Naive B cell (primary cell): Measurements from ENCODE around the gene FAM180B. TPM values are rescaled to one million over a fixed set of nuclear protein-coding genes. Genes with fewer than 3 reads are reported as not detected.
"Not testable (repeated sequence)": the region's sequence is repeated elsewhere in the genome, so short reads cannot be mapped to it uniquely, and the experiment has no call there.

Source experiments
- ATAC-seq, 2 donors: fragments of 150-1000 bp; cut with Tn5 transposase; 2 replicates each; pipeline ENCODE4 v1.10.0; 2021; ENCODE audit warnings: low read depth in 2 of 2, mild to moderate bottlenecking in 2 of 2, moderate library complexity in 2 of 2
- DNase-seq: peaks from one replicate; pipeline ENCODE4 v3.0.0; 2022
- H3K27ac Mint-ChIP-seq, 6 donors: one replicate each; pipeline ENCODE4 v1.8.0; 2020 to 2022; ENCODE audit warnings: mild to moderate bottlenecking in 6 of 6, mixed read lengths in 6 of 6, moderate library complexity in 5 of 6, inconsistent platforms in 2 of 6
- H3K27me3 Mint-ChIP-seq, 3 donors: one replicate each; pipeline ENCODE4 v1.8.0; 2021 to 2022; ENCODE audit warnings: mixed read lengths in 3 of 3, mild to moderate bottlenecking in 1 of 3
- H3K36me3 Mint-ChIP-seq, 2 donors: one replicate each; pipeline ENCODE4 v1.8.0; 2020 to 2022; ENCODE audit warnings: mixed read lengths in 2 of 2, inconsistent platforms in 1 of 2, mild to moderate bottlenecking in 1 of 2
- H3K4me1 Mint-ChIP-seq, 3 donors: one replicate each; pipeline ENCODE4 v1.8.0; 2020 to 2022; ENCODE audit warnings: mixed read lengths in 3 of 3, inconsistent platforms in 1 of 3, mild to moderate bottlenecking in 1 of 3, moderate library complexity in 1 of 3
- H3K4me3 Mint-ChIP-seq, 8 donors: one replicate each; pipeline ENCODE4 v1.8.0; 2020 to 2022; ENCODE audit warnings: mild to moderate bottlenecking in 8 of 8, mixed read lengths in 8 of 8, moderate library complexity in 8 of 8, inconsistent platforms in 2 of 8
- H3K9me3 Mint-ChIP-seq, 7 donors: one replicate each; pipeline ENCODE4 v1.8.0; 2020 to 2022; ENCODE audit warnings: mixed read lengths in 7 of 7, mild to moderate bottlenecking in 5 of 7, inconsistent platforms in 2 of 7, moderate library complexity in 1 of 7
- polyA plus RNA-seq, 6 donors: library from polyadenylated mRNA; unstranded; fragments of 300-500 nt; fragmentation: Illumina TruSeq; gene quantifications; one replicate each; pipeline ENCODE4 v1.2.3, GENCODE V29; 2021; ENCODE audit warnings: low read depth in 6 of 6

Gene FAM180B, protein sequence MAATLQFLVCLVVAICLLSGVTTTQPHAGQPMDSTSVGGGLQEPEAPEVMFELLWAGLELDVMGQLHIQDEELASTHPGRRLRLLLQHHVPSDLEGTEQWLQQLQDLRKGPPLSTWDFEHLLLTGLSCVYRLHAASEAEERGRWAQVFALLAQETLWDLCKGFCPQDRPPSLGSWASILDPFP
- polyA plus RNA-seq, result not detected

DNA sequence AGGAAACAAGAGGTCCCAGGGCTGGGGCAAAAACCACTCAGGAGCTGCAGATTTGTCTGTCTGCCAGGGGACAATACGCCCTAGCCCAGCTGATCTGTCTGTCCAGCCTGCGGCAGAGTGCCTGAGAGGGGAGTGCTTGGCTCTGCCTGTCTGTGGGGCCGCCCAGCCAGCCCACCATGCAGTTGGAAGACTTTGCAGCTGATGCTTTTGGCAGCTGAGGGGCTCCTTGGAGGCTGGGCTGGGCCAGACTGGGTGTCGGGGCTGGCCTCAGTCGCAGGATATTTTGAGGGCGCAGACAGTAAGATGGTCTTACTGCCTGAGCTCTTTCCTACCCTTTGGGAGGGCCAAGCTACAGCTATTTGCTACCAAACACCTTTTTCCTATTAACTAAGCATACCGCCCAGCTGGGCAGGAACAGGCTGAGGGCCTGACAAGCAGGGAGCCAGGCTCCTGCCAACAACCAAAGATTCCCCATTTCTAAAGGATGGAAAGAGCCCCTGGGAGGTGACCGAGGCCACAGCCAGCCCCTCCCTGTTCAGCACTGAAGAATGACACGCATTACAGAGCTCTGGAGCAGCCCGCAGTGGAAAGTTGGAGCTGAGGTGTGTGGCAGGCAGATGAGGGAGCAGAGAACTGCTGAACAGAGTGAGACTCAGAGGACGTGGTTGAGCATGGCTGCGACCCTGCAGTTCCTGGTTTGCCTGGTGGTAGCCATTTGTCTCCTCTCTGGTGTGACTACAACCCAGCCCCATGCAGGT, at the start of gene FAM180B:
Gene FAM180B, plus strand, starts transcription at position 581 of the 758 bp plus-strand sequence. Its CDS starts 91 bp downstream, at position 672.
- Mint-ChIP-seq H3K9me3 (peaks cover 0 to 2% (median 0%) of the 10 kb centered on the region in 7 donors), H3K36me3 (peaks cover 12 to 15% of the 10 kb centered on the region in 2 donors), H3K4me1 (peaks cover 0 to 12% (median 0%) of the 10 kb centered on the region in 3 donors), H3K27ac (peak within 1 kb of the TSS in 2 of 6 donors; percentile 60 to 74), H3K4me3 (no peak within 1 kb of the TSS), H3K27me3 (no peaks in the 10 kb centered on the region)
- DNase-seq (no peak), ATAC-seq (no peak)

DNA sequence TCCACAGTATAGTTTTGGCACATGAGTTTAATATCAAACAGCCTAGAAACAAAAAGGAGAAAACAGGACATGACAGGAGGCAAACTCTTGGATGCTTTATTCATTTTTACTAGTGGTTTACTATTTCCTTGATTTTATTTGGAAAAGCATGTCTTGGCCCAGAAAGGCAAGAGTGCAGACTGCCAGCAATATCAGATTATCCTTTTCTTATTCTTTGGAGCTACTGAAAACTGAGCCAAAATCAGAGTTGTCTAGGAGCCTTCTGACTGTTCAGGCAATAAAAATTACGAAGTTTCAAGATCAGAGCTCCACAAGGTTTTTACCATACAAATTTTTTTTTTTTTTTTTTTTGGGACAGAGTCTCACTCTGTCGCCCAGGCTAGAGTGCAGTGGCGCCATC, 49.6 kb upstream of the FAM180B start:
- Mint-ChIP-seq H3K9me3 (peaks cover 0 to 1% (median 0%) of the 10 kb centered on the region in 7 donors), H3K27me3 (no peaks in the 10 kb centered on the region), H3K4me1 (peaks cover 34 to 75% (median 42%) of the 10 kb centered on the region in 3 donors), H3K36me3 (peaks cover 0 to 4% of the 10 kb centered on the region in 2 donors), H3K27ac (no peak overlapping the region), H3K4me3 (no peak overlapping the region)
- DNase-seq (no peak), ATAC-seq (no peak)

DNA sequence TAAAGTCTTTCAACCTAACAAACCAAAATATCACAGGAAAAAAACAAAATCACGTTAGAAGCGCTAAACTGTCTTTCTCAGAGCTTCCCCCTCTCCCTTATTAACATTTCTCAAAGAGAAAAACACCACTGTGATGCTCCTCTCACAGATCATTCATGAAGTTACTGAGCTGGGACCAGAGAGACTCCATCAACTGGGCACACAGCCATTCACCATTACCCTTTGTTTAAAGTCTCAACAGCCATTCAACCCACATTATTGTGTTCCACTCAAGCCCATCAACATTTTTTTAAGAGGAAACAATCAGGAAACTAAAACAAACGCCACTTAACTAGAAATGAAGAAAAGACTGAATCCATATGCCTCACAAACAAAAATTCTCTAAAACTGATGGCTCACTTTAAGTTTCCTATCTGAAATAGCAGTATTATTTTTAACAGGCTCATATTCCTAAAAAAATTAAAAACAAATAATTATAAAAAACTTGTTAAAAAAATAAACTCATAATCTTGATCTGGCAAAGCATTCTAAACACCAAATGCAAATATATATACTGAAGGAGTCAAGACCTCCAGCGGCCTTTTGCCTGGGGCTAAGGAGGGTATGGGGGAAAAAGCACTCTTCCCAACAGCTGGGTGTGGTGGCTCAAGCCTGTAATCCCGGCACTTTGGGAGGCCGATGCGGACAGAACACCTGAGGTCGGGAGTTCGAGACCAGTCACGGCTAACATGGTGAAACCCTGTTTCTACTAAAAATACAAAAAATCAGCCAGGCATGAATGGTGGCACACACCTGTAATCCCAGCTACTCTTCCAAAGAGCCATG, 47.5 kb upstream of the FAM180B start:
- ATAC-seq, result no peak
- peak overlapping the region in 3 of 8 donors; percentile 4 to 68 (median 6) for H3K4me3 Mint-ChIP-seq
- H3K27ac Mint-ChIP-seq, result peak overlapping the region in 4 of 6 donors; percentile 50 to 71 (median 59)
- H3K27me3 Mint-ChIP-seq, result no peaks in the 10 kb centered on the region
- H3K36me3 Mint-ChIP-seq, result peaks cover 0 to 4% of the 10 kb centered on the region in 2 donors
- DNase-seq, result no peak
- peaks cover 0 to 1% (median 0%) of the 10 kb centered on the region in 7 donors for H3K9me3 Mint-ChIP-seq
- peaks cover 26 to 76% (median 55%) of the 10 kb centered on the region in 3 donors for H3K4me1 Mint-ChIP-seq

DNA sequence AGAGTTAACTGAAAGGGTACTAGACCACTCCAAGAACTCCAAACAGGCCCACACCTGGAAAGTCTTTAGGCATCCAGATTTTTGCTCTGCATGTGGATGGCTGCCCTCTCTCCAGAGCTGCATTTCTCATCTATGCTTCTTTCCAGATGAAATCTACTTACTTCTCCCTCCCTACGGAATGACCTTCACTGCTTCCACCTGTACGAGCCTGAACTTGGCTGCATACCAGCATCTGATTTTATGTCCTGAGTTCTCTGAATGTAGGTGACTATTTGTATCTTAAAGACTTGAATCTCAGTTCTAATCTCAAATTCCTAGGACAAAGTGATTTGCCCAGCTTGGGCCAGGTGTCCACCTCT, 46.8 kb upstream of the FAM180B start:
- peak overlapping the region in 5 of 6 donors; percentile 6 to 87 (median 60) for H3K27ac Mint-ChIP-seq
- ATAC-seq (no peak), DNase-seq (no peak)
- no peaks in the 10 kb centered on the region for H3K27me3 Mint-ChIP-seq
- H3K9me3 Mint-ChIP-seq, result peaks cover 0 to 1% (median 0%) of the 10 kb centered on the region in 7 donors
- H3K4me3 Mint-ChIP-seq, result peak overlapping the region in 1 of 8 donors; percentile 5
- H3K36me3 Mint-ChIP-seq, result peaks cover 0 to 4% of the 10 kb centered on the region in 2 donors
- H3K4me1 Mint-ChIP-seq, result peaks cover 30 to 77% (median 63%) of the 10 kb centered on the region in 3 donors

DNA sequence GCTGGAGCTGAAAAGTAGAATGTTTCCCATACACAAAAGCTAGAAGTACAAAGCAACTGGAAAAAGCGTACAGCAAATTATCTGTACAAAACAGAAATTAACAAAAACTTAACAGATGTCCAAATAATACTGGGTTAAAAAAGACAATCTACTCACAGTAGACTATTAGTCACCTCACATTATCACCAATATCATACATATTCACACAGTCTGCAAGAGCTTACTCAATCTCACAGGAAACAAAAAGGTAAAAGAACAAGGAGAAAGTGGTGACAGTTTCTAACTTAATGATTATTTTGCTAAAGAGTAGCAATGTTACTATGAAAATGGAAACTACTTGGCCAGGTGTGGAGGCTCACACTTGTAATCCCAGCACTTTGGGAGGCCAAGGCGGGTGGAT, 45.4 kb upstream of the FAM180B start:
- peaks cover 0 to 4% of the 10 kb centered on the region in 2 donors for H3K36me3 Mint-ChIP-seq
- peak overlapping the region in 4 of 6 donors; percentile 20 to 78 (median 28) for H3K27ac Mint-ChIP-seq
- peaks cover 0 to 1% (median 0%) of the 10 kb centered on the region in 7 donors for H3K9me3 Mint-ChIP-seq
- DNase-seq (no peak), ATAC-seq (no peak)
- peak overlapping the region in 2 of 8 donors; percentile 6 to 20 for H3K4me3 Mint-ChIP-seq
- H3K4me1 Mint-ChIP-seq, result peaks cover 25 to 75% (median 59%) of the 10 kb centered on the region in 3 donors
- no peaks in the 10 kb centered on the region for H3K27me3 Mint-ChIP-seq

DNA sequence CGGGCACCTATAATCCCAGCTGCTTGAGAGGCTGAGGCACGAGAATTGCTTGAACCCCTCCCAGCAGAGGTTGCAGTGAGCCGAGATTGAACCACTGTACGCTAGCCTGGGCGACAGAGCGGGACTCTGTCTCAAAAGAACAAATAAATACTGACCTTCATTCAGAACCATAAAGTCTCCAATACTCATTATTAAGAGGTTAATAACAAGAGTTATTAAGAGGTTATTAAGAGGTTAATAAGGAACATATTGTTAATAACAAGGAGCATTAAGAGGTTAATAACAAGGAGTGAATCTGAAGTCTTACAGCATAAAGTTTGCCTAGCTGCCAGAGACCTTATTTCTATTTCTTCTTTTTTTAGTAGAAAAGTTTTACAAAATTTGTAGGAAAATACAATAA, 41.2 kb upstream of the FAM180B start:
- Mint-ChIP-seq H3K4me3 (no peak overlapping the region), H3K36me3 (peaks cover 0 to 4% of the 10 kb centered on the region in 2 donors), H3K27ac (peak overlapping the region in 2 of 6 donors; percentile 20 to 69), H3K9me3 (no peaks in the 10 kb centered on the region), H3K4me1 (peaks cover 33 to 83% (median 71%) of the 10 kb centered on the region in 3 donors), H3K27me3 (no peaks in the 10 kb centered on the region)
- ATAC-seq (no peak), DNase-seq (no peak)

DNA sequence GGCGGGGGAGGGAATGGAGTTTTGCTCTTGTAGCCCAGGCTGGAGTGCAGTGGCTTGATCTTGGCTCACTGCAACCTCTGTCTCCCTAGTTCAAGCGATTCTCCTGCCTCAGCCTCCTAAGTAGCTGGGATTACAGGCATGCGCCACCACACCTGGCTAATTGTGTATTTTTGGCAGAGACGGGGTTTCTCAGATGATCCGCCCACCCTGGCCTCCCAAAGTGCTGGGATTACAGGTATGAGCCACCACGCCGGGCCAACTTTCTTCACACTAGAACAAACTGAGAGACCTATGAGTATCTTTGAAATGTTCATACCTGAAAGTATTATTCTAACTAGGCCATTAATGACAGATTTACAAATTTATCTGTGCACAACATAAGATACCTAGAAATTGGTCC, 40.2 kb upstream of the FAM180B start:
- H3K4me3 Mint-ChIP-seq, H3K9me3 Mint-ChIP-seq, ATAC-seq, DNase-seq, H3K27ac Mint-ChIP-seq, H3K36me3 Mint-ChIP-seq, H3K27me3 Mint-ChIP-seq: not testable (repeated sequence)
- H3K4me1 Mint-ChIP-seq, result peaks cover 33 to 83% (median 71%) of the 10 kb centered on the region in 3 donors

DNA sequence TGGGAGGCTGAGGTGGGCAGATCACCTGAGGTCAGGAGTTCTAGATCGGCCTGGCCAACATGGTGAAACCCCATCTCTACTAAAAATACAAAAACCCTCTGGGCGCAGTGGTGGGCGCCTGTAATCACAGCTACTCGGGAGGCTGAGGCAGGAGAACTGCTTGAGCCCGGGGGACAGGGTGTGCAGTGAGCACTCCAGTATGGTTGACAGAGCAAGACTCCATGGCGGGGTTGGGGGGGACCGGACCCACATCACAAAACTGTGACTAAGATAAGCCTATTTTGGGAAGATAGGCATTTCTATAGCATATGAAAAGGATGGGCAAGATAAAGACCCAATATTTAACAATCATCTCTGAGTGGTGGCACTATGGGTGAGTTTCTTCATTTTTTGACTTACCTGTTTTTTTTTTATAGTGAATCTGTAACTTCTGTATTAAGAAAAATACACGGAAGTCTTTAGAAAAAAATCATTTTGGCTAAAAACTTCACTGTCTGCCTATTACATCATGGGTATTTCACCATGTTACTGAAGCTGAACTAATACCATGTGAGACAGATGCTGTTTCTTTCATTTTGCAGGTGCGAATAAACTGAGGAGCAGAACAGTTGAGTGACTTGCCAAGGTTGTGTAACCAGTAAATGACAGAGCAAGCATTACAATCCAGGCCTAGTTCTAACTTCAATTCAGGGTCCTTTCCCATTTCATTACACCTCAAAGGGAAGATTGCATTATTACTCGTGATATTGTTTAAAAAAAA, 36.0 kb upstream of the FAM180B start:
- peaks cover 39 to 65% (median 63%) of the 10 kb centered on the region in 3 donors for H3K4me1 Mint-ChIP-seq
- ATAC-seq (no peak), DNase-seq (no peak)
- H3K4me3 Mint-ChIP-seq, result peak overlapping the region in 7 of 8 donors; percentile 35 to 99 (median 95)
- no peaks in the 10 kb centered on the region for H3K27me3 Mint-ChIP-seq
- H3K27ac Mint-ChIP-seq, result peak overlapping the region; percentile 63 to 97 (median 87)
- H3K9me3 Mint-ChIP-seq, result no peaks in the 10 kb centered on the region
- H3K36me3 Mint-ChIP-seq, result peaks cover 0 to 4% of the 10 kb centered on the region in 2 donors

DNA sequence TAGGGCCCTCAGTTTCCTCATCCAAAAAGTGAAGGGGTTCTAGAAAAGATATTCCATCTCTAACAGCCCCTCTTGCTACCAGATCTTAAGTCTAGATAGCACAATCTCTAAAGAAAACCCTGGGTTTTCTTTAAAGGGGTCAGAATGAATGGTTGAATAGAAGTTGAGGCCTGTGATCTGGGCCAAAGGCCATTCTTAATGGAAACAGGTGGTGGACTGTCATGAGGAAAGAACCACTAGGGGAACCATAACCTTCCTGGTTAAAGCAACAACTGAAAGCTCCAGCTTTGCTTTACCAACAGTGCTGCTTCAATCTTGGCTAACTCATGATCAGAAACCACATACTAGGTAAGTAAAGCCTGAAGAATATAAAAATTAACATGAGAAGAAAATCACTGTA, 35.4 kb upstream of the FAM180B start:
- Mint-ChIP-seq H3K4me3 (peak overlapping the region; percentile 84 to 99 (median 98)), H3K4me1 (peaks cover 39 to 65% (median 61%) of the 10 kb centered on the region in 3 donors), H3K36me3 (peaks cover 0 to 4% of the 10 kb centered on the region in 2 donors), H3K27ac (peak overlapping the region; percentile 77 to 98 (median 94)), H3K27me3 (no peaks in the 10 kb centered on the region), H3K9me3 (no peaks in the 10 kb centered on the region)
- DNase-seq (no peak), ATAC-seq (no peak)

DNA sequence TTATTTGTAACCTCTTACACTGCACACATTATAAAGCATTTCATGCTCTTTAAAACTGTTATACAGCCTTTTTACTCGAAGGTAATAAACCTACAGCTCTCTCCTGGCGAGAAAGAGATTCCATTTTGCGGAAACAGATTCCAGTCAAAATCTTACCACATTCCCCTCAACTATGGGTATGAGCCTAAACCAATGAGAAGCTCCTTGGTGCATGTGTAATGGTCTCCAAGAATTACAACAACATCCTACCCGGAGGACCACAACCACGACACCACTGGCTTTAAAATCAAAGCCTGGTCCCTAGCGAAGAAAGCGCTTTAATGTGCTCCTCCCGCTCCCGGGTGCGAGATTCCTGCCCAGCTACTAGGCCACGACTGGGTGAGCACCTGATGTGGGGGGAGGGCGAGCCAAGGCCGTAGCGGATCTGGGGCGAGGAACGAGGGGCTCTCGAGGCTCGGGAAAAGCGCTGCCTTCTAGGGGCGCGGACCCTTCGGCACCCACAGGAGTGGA, 34.4 kb upstream of the FAM180B start:
- Mint-ChIP-seq H3K4me1 (peaks cover 37 to 56% (median 51%) of the 10 kb centered on the region in 3 donors), H3K4me3 (peak overlapping the region; percentile 95 to 99 (median 98)), H3K27ac (peak overlapping the region; percentile 95 to 98 (median 97)), H3K9me3 (no peaks in the 10 kb centered on the region), H3K27me3 (no peaks in the 10 kb centered on the region), H3K36me3 (peaks cover 0 to 4% of the 10 kb centered on the region in 2 donors)
- ATAC-seq, result no peak
- no peak for DNase-seq

DNA sequence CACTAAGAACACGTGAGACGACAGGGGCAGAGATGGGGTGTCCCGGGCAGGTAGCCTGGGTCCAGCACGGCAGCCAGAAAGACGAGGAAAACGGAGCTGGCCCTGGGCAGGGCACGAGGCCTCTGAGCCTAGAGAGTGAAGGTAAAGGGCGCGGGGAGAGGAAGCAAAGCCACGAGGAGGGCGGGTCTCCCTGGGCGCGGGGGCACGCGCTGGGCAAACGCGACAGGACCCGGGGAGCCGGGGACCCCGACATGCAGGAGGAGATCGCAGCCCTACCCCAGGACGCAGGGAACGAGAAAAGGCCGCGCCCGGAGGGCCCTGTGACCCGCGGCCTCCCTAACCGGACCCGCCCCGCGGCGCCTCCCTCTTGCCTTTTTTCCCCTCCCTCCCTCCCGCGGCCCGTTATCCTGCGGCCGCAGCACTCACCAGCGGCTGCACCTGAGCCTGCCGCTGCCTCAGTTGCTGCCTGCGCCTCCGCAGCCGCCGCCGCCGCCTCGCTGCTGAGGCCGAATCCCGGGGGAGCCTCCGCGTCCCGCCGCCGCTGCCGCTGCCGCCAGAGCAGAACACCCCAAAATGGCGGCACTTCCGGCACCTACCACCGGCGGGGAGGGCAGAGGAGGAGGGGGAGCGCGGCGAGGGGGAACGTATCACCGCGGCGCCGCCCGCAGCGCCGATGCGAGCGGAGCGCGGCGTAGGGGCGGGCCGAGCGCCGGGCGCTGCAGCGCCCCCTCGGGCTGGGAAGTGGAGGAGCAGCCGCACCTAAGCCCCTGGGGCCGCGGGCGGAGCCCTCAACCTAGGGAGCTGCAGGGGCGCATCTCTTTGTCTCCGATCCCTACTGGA, 33.7 kb upstream of the FAM180B start, which contains the start of gene CELF1:
Gene CELF1, minus strand, starts transcription at position 567 of the 840 bp plus-strand sequence. CDS start 53,609 bp downstream, outside the sequence.
- H3K36me3 Mint-ChIP-seq, result peaks cover 0 to 4% of the 10 kb centered on the region in 2 donors
- H3K27me3 Mint-ChIP-seq, result no peaks in the 10 kb centered on the region
- peaks cover 32 to 49% (median 45%) of the 10 kb centered on the region in 3 donors for H3K4me1 Mint-ChIP-seq
- H3K27ac Mint-ChIP-seq, result peak within 1 kb of the TSS; percentile 95 to 98 (median 97)
- peak within 1 kb of the TSS; percentile 95 to 99 (median 98) for H3K4me3 Mint-ChIP-seq
- ATAC-seq (peak; percentile 93 to 94), DNase-seq (peak; percentile 92)
- no peaks in the 10 kb centered on the region for H3K9me3 Mint-ChIP-seq
